B cell (primary cell): ENCODE results near the gene PITRM1.

Experiments
- EZH2 ChIP-seq: IDR thresholded peaks from 2 replicates; pipeline ENCODE4 v1.6.1; 2012; ENCODE audit warnings: borderline replicate concordance, low read depth, mild to moderate bottlenecking, moderate library complexity, low read length; ENCODE audit not compliant: insufficient read depth, poor library complexity, severe bottlenecking
- TF ChIP-seq, protein P1 (sequence below): fragments of 200-600 bp; IDR thresholded peaks from one replicate; pipeline ENCODE4 v1.8.0; 2022; ENCODE audit warnings: antibody characterized with exemption, mild to moderate bottlenecking

DNA sequence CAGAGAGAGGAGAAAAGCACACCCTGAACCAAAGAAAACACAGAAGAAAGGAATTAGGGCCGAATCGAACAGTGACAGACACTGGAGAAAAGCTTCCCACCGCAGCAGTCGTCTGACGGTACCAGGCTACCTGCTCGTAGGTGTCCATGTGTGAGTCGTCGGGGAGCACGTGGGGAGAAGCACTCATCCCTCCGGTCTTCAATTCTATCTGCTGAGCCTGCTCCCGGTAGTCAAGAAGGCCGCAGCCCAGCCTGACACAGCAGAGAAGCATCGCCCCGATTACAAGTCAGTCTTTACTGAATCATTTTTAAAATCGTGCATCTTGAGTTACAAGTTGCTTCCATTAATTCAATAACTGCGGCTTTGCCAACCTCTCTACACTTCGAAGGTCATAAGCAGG lies 24.5 kb downstream of the PITRM1 start:
- TF ChIP-seq, protein P1, sequence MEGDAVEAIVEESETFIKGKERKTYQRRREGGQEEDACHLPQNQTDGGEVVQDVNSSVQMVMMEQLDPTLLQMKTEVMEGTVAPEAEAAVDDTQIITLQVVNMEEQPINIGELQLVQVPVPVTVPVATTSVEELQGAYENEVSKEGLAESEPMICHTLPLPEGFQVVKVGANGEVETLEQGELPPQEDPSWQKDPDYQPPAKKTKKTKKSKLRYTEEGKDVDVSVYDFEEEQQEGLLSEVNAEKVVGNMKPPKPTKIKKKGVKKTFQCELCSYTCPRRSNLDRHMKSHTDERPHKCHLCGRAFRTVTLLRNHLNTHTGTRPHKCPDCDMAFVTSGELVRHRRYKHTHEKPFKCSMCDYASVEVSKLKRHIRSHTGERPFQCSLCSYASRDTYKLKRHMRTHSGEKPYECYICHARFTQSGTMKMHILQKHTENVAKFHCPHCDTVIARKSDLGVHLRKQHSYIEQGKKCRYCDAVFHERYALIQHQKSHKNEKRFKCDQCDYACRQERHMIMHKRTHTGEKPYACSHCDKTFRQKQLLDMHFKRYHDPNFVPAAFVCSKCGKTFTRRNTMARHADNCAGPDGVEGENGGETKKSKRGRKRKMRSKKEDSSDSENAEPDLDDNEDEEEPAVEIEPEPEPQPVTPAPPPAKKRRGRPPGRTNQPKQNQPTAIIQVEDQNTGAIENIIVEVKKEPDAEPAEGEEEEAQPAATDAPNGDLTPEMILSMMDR: no peak
- no peak for TF ChIP-seq EZH2
